ENCODE measurements around the gene CCL22. TPM values are rescaled to one million over a fixed set of nuclear protein-coding genes. Genes with fewer than 3 reads are reported as not detected.

The CCL22 gene
- polyA plus RNA-seq, 3 donors: 0.02 to 0.03 TPM; not detected in 1

DNA sequence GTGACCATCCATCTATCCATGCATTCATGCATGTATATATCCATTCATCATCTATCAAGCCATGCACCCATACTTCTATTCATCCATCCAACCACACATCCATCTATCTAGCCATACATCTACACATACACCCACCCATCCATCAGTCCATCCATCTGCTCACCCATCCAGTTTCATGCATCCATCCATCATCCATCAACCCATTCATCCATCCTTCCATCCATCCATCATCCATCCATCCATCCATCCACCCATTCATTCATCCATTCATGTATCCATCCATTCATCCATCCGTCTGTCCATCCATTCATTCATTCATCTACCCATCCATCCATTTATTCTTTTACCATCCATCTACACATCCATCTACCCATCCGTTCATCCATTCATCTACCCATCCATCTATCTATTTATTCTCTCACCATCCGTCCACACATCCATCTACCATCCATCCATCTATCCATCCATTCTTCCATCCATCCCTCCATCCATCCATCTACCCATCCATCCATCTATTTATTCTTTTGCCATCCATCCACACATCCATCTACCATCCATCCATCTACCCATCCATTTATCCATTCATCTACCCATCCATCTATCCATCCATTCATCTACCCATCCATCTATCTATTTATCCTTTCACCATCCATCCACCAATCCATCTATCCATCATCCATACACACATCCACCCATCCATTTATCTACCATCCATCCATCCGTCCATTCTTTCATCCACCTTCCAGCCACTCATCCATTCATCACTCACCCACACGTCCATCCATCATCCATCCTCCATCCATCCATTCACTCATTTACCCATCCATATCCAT lies 49.2 kb downstream of the CCL22 start:
- 75 to 97% (median 92%) methylated on average over 5 of the region's 5 CpGs for WGBS, 3 donors

DNA sequence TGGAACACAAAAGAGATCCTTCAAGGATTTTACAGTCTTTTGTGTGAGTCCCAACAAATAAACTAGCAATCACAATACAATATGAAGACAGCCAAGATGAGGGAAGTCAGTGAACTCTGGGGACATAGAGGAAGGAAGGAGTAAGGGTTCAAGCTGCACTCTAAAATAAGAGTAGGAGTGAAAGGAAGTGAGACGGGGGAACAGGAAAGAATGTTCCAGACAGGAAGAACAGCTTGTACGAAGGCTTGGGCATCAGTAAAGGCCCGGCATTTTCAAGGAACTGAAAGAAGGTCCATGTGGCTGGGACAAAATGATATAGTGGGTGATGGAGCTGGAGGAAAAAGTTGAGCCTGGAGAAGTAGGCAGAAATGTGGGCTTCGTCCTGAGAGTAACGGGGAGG lies 50.5 kb downstream of the CCL22 start:
- no peak overlapping the region for H3K27ac ChIP-seq (ENCODE audit: low read depth, low read length)
- WGBS, 3 donors: 47 to 75% (median 49%) methylated on average over 5 of the region's 5 CpGs

More for the DNA sequence above, 49.2 kb downstream of the CCL22 start:
- no peak overlapping the region for H3K27ac ChIP-seq (ENCODE audit: low read depth, low read length)

DNA sequence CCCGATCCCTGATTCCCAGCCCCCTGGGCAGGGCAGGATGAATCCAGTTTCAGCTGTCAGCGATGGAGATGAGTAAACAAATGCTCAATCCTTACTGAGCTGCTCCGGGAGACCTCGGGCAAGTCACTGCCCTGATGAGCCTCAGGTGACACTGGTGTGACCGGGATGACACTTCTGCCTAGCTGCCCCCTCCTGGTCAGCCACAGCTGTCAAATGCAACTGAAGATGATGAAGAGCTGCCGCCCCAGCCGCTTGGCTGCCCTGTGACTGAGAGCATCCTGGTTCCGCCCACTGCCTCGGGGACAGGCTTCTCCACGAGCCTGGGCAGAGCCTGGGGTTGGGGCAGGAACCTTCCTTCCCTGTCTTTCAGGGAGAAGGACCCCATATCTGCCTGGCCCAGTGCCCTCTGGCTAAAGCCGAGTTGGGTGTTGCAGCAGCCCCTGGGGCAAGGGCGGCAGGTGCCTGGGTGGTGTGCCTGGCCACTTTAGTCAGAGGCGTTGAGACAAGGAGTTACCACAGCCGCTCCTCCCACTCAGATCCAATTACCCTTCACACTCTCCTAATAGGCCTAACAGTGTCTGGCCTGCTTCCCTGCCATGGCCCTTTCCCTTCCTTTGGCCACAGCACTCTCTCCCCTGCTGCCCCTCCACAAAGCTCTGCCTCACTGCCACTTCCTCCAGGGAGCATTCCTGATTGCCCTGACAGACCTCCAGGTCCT lies 51.4 kb downstream of the CCL22 start:
- H3K27ac ChIP-seq (ENCODE audit: low read depth, low read length): no peak overlapping the region
- WGBS, 3 donors: 58 to 78% (median 72%) methylated on average over 13 to 14 of the region's 14 CpGs

DNA sequence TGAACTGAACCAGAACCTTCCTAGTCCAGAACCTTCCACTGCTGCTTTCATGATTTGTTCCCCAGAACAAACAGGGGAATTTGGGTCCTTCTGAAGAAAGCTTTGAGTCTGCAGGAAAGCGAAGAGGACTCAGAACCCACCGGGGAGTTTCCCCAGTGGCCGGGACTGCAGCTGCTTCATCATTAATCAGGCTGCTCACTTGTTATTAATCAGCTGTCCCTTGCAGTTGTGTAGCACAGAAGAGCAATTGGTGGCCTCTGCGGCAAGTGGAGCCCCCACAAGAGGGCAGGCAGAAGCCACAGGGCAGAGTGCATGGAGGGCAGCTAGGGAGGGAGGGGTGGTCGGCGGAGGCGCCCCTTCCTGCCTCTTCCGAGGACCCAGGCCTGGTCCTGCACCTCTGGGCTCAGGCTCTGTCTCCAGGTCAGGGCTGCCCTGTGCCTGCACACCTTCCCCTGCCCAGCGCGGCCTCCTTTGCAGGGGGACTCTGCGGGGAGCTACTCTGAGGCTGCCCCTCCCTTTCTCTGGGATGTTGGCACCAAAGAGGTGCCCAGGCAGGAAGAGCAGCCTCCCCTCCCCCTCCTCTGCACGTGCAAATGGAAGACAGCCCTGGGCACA lies 52.9 kb downstream of the CCL22 start:
- H3K27ac ChIP-seq (ENCODE audit: low read depth, low read length): no peak overlapping the region
- 57 to 72% (median 65%) methylated on average over 11 to 12 of the region's 12 CpGs for WGBS, 3 donors

DNA sequence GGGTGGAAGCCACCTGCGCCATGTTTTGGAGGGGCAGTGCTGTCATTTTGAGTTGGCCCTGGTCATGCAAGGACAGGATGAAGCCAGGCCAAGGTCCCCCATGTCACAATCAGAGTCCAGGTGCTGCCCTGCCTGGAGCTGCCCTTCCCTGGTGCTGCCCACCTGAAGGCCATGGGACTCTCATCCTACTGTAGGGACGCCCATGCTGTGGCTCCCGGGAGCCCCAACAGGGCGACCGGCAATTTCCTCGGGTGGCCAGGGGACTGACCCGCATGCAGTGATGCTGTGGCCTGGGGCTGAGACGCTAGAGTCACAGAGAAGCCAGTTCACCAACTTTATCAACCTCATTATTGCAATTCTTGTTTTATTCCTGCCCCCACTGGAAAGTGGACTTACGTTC lies 54.0 kb downstream of the CCL22 start:
- 90 to 92% (median 90%) methylated on average over 9 of the region's 9 CpGs for WGBS, 3 donors
- H3K27ac ChIP-seq (ENCODE audit: low read depth, low read length): no peak overlapping the region

DNA sequence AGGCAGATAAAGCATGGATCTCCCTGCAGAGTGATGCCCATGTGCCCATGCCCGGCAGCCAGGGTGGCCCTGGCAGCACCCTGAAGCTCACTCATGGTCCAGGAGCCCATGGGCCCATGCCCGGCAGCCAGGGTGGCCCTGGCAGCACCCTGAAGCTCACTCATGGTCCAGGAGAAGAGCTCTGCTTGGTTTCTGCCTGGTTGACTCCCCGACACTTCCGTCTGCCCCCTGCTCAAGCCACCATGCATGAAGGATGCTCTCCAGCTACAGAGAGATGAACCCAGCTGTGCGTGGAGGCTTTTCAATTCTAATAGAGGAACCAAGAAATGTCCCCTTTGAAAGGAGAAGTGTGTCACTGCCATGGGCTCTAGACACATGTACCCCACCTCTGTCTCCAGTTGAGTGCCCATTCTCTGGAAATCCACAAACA lies 54.7 kb downstream of the CCL22 start:
- WGBS, 3 donors: 79 to 86% (median 86%) methylated on average over 5 of the region's 5 CpGs
- no peak overlapping the region for H3K27ac ChIP-seq (ENCODE audit: low read depth, low read length)

DNA sequence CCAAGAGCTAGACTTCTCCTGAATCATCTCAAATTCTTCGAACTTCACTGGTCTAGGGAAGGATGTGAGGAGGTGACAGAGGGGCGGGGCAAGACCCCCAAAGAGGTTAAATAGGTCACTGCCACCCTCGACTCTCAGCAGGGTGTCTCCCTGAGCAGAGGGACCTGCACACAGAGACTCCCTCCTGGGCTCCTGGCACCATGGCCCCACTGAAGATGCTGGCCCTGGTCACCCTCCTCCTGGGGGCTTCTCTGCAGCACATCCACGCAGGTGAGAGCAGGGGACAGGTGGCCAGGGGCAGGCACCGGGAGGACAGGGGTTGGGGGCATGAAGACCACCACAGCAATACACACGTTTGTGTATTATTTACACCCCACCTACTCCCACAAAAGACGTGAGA lies 55.1 kb downstream of the CCL22 start:
- no peak overlapping the region for H3K27ac ChIP-seq (ENCODE audit: low read depth, low read length)
- 54 to 79% (median 57%) methylated on average over 7 of the region's 7 CpGs for WGBS, 3 donors

Other genes starting within 250 kb of the CCL22 start
- gene PSME3IP1, start 172.7 kb upstream of the CCL22 start, polyA plus RNA-seq: 10 to 100 TPM; 28.2 to 44.6 (median 41.1) TPM
- gene RSPRY1, start 172.5 kb upstream of the CCL22 start, polyA plus RNA-seq: 10 to 100 TPM in 1 of 3 donors, 1 to 10 TPM in 2; 8.7 to 12.3 (median 9.2) TPM
- gene ARL2BP, start 113.5 kb upstream of the CCL22 start, polyA plus RNA-seq: 10 to 100 TPM; 17.4 to 57.9 (median 35.5) TPM
- gene PLLP, start 74.1 kb upstream of the CCL22 start, polyA plus RNA-seq: 10 to 100 TPM in 2 of 3 donors, 1 to 10 TPM in 1; 7.6 to 28.0 (median 12.2) TPM
- 10 to 100 TPM in 2 of 3 donors, 1 to 10 TPM in 1; 8.9 to 30.1 (median 24.7) TPM for gene CX3CL1, start 13.7 kb downstream of the CCL22 start, polyA plus RNA-seq
- gene CCL17, start 46.0 kb downstream of the CCL22 start, polyA plus RNA-seq: not detected
- gene CIAPIN1, start 88.6 kb downstream of the CCL22 start, polyA plus RNA-seq: 10 to 100 TPM; 16.2 to 31.6 (median 24.9) TPM
- 10 to 100 TPM; 37.2 to 49.7 (median 42.5) TPM for gene COQ9, start 88.7 kb downstream of the CCL22 start, polyA plus RNA-seq
- gene POLR2C, start 103.9 kb downstream of the CCL22 start, polyA plus RNA-seq: 10 to 100 TPM; 39.3 to 52.1 (median 39.4) TPM
- gene DOK4, start 127.7 kb downstream of the CCL22 start, polyA plus RNA-seq: 10 to 100 TPM in 2 of 3 donors, 1 to 10 TPM in 1; 7.6 to 19.5 (median 11.1) TPM
- gene CCDC102A, start 177.8 kb downstream of the CCL22 start, polyA plus RNA-seq: 10 to 100 TPM in 1 of 3 donors, 1 to 10 TPM in 2; 1.9 to 11.5 (median 2.2) TPM
- under 1 TPM in 2 of 3 donors, not detected in 1; 0.09 to 0.26 TPM for gene ADGRG5, start 183.9 kb downstream of the CCL22 start, polyA plus RNA-seq